ENCODE results near the gene CAT. TPM values are rescaled to one million over a fixed set of nuclear protein-coding genes. Genes with fewer than 3 reads are reported as not detected.

CAT gene
- total RNA-seq, 1 donor from 2014 or later = 16.4 TPM

DNA sequence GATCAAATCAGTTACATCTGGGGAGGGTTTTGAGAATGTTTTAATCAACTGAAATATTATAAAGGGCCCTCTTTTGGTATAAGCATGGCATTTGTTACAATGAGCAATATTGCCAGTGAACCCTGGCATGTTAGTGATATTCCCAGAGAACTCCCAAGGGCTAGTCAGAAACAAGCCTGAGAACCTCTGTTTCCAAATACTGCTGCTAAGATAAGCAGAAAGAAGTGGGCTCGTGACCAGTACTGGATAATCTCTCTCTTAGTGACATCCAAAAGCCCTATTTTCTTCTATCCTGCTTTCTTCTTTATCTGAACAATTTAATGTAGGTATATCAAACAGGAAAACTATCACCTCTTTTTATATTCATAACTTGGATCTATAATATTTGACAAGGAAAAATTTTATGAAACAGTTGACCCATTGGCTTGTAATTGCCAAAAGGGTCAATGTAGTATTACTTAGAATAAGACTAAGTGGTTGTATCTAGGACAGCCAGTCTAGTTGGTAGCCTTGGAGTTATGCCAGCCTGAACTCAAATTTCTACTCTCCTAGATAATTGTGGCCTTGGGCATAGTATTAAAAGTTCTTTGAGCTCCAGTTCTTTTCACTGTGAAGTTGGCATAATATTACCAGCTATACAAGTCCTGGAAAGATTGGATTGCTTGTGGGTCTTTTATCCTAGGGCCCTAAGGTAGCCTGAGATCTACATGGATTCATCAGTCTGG lies 15.7 kb downstream of the CAT start:
- Histone ChIP-seq H3K4me3 (ENCODE audit: low read depth, low read length) (no peak overlapping the region), H3K27me3 (ENCODE audit: control insufficient read depth, insufficient read depth, low read length) (no peaks in the 10 kb centered on the region), H3K36me3 (ENCODE audit: control insufficient read depth, insufficient read depth, low read length) (peaks cover 6% of the 10 kb centered on the region)
- no peak for DNase-seq (ENCODE audit: low read depth)
- TF ChIP-seq, protein P1, sequence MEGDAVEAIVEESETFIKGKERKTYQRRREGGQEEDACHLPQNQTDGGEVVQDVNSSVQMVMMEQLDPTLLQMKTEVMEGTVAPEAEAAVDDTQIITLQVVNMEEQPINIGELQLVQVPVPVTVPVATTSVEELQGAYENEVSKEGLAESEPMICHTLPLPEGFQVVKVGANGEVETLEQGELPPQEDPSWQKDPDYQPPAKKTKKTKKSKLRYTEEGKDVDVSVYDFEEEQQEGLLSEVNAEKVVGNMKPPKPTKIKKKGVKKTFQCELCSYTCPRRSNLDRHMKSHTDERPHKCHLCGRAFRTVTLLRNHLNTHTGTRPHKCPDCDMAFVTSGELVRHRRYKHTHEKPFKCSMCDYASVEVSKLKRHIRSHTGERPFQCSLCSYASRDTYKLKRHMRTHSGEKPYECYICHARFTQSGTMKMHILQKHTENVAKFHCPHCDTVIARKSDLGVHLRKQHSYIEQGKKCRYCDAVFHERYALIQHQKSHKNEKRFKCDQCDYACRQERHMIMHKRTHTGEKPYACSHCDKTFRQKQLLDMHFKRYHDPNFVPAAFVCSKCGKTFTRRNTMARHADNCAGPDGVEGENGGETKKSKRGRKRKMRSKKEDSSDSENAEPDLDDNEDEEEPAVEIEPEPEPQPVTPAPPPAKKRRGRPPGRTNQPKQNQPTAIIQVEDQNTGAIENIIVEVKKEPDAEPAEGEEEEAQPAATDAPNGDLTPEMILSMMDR (IDR thresholded peaks at IDR 0.05; ENCODE audit: insufficient read depth, low read length, poor library complexity, severe bottlenecking) = no peak

- peaks cover 5% of the 10 kb centered on the region for H3K36me3 ChIP-seq (ENCODE audit: control insufficient read depth, insufficient read depth, low read length)
- no peaks in the 10 kb centered on the region for H3K27me3 ChIP-seq (ENCODE audit: control insufficient read depth, insufficient read depth, low read length)
- H3K4me3 ChIP-seq (ENCODE audit: low read depth, low read length) = no peak overlapping the region
- no peak for DNase-seq (ENCODE audit: low read depth)
- TF ChIP-seq, protein P1 (IDR thresholded peaks at IDR 0.05; ENCODE audit: insufficient read depth, low read length, poor library complexity, severe bottlenecking) = no peak
These were observed 18.9 kb downstream of the CAT start for GRCh38 chr11:34457607-34458006.

GRCh38 chr11:34458525-34458924 lies 19.8 kb downstream of the CAT start:
- H3K36me3 ChIP-seq (ENCODE audit: control insufficient read depth, insufficient read depth, low read length) = peaks cover 5% of the 10 kb centered on the region
- H3K27me3 ChIP-seq (ENCODE audit: control insufficient read depth, insufficient read depth, low read length) = no peaks in the 10 kb centered on the region
- TF ChIP-seq, protein P1 (IDR thresholded peaks at IDR 0.05; ENCODE audit: insufficient read depth, low read length, poor library complexity, severe bottlenecking) = no peak
- no peak for DNase-seq (ENCODE audit: low read depth)
- H3K4me3 ChIP-seq (ENCODE audit: low read depth, low read length) = no peak overlapping the region

DNA sequence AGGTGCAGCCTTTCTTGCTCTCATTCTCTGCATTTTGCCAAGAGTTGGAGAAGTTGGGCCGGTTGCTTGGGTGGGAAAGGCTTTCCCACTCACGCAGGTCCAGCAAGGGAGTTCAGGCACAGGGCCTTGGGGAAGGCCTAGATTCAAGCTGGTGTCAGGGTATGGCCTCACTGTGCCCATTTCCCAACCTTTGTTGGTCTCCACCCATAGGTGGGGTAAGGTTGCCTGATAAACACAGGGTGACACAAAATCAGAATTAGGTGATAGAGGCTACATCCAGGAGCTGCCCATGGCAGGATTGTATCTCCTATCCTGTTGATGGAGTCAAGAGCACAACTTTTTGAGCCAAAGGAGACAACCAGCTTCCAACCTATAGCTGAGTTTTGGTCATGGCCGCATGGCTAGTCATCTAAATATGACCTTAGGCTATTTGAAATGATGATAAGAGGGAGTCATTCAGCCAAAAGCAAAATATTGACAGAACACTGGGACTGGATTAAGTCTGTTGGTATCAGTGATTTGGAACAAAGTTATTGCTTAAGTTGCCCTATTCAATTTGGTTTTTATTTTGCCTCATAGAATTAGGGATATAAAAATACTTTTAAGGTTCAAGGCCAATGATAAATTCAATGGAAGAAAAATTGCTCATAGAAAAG lies 20.9 kb downstream of the CAT start:
- DNase-seq (ENCODE audit: low read depth) = no peak
- no peaks in the 10 kb centered on the region for H3K27me3 ChIP-seq (ENCODE audit: control insufficient read depth, insufficient read depth, low read length)
- H3K36me3 ChIP-seq (ENCODE audit: control insufficient read depth, insufficient read depth, low read length) = peaks cover 4% of the 10 kb centered on the region
- no peak overlapping the region for H3K4me3 ChIP-seq (ENCODE audit: low read depth, low read length)
- TF ChIP-seq, protein P1 (IDR thresholded peaks at IDR 0.05; ENCODE audit: insufficient read depth, low read length, poor library complexity, severe bottlenecking) = no peak

DNA sequence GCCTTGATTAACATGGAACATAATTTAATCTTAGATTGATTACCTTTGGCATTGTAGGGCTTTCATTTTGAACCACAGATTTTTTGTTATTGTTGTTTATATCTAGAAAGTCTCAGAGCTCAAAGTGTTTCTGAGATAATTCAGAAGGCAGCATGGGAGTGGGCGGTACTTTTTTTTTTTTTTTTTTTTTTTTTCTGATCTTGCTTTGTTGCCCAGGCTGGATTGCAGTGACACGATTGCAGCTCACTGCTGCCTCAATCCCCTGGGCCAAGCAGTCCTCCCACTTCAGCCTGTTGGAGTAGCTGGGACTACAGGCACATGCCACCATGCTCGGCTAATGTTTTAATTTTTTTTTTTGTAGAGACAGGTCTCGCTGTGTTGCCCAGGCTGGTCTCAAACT lies 21.5 kb downstream of the CAT start:
- Histone ChIP-seq H3K27me3 (ENCODE audit: control insufficient read depth, insufficient read depth, low read length) (no peaks in the 10 kb centered on the region), H3K36me3 (ENCODE audit: control insufficient read depth, insufficient read depth, low read length) (peaks cover 4% of the 10 kb centered on the region), H3K4me3 (ENCODE audit: low read depth, low read length) (no peak overlapping the region)
- no peak for DNase-seq (ENCODE audit: low read depth)
- TF ChIP-seq, protein P1 (IDR thresholded peaks at IDR 0.05; ENCODE audit: insufficient read depth, low read length, poor library complexity, severe bottlenecking) = no peak
